Lung (tissue), 12 donors: Measurements from ENCODE around the gene ENO4. TPM values are rescaled to one million over a fixed set of nuclear protein-coding genes. Genes with fewer than 3 reads are reported as not detected.
A peak's percentile ranks its signal among the peaks of the same experiment; 100 is the strongest.

Experiments used
- ATAC-seq: fragments of 200-7000 bp; cut with Tn5 transposase; one replicate; pipeline ENCODE4 v1.9.1; 2020; ENCODE audit warnings: moderate number of reproducible peaks; ENCODE audit not compliant: insufficient read depth, low FRiP score
- DNase-seq, 3 donors: peaks; one replicate each; pipeline ENCODE4 v3.0.0-alpha.2; 2013 to 2017
- H3K27ac ChIP-seq, 2 donors: one replicate each; pipeline ENCODE4 v1.5.1; 2013; ENCODE audit warnings: mild to moderate bottlenecking in 2 of 2, moderate library complexity in 2 of 2, control low read depth in 1 of 2, inconsistent platforms in 1 of 2, low read depth in 1 of 2, low read length in 1 of 2
- H3K27me3 ChIP-seq, 3 donors: one replicate each; pipeline ENCODE4 v1.5.1; 2013; ENCODE audit warnings: low read length in 2 of 3; ENCODE audit not compliant: control insufficient read depth in 3 of 3, insufficient read depth in 3 of 3
- H3K36me3 ChIP-seq, 4 donors: one replicate each; pipeline ENCODE4 v1.5.1; 2013; ENCODE audit warnings: low read length in 4 of 4, mild to moderate bottlenecking in 1 of 4, moderate library complexity in 1 of 4; ENCODE audit not compliant: control insufficient read depth in 4 of 4, insufficient read depth in 4 of 4
- H3K4me1 ChIP-seq, 5 donors: one replicate each; pipeline ENCODE4 v1.5.1; 2013; ENCODE audit warnings: low read length in 5 of 5, mild to moderate bottlenecking in 2 of 5, moderate library complexity in 1 of 5; ENCODE audit not compliant: control insufficient read depth in 5 of 5, insufficient read depth in 5 of 5
- H3K4me3 ChIP-seq: one replicate; pipeline ENCODE4 v1.5.1; 2013; ENCODE audit warnings: mild to moderate bottlenecking, control low read depth, moderate library complexity
- H3K9ac ChIP-seq, 2 donors: one replicate each; pipeline ENCODE4 v1.5.1; 2013; ENCODE audit warnings: low read length in 2 of 2, control low read depth in 1 of 2; ENCODE audit not compliant: insufficient read depth in 1 of 2
- H3K9me3 ChIP-seq, 4 donors: one replicate each; pipeline ENCODE4 v1.5.1; 2013; ENCODE audit warnings: low read length in 3 of 4, mild to moderate bottlenecking in 1 of 4, moderate library complexity in 1 of 4; ENCODE audit not compliant: control insufficient read depth in 4 of 4, insufficient read depth in 3 of 4
- WGBS, 2 donors: extraction: QIAGEN DNeasy Blood & Tissue Kit; methylation state at CpG; one replicate each; pipeline ENCODE4 v1.1.7; 2013; 5-methylcytosine and 5-hydroxymethylcytosine counted together
- polyA plus RNA-seq, 2 donors: library from polyadenylated mRNA; stranded (reverse); fragments of 200-250 nt; gene quantifications; one replicate each; pipeline ENCODE4 v1.2.1, GENCODE V29; 2013
- total RNA-seq, 2 donors: library from RNA; depleted of rRNA in 1 of 2; stranded (reverse); fragments of >200 nt in 1 of 2; gene quantifications; one replicate each; pipeline ENCODE4 v1.2.1, GENCODE V29; 2014 to 2021
- TF ChIP-seq, protein P1 (sequence below): IDR thresholded peaks from 2 replicates; pipeline ENCODE4 v1.5.1; 2012; ENCODE audit warnings: mild to moderate bottlenecking; ENCODE audit errors: control extremely low read depth, extremely low read depth
- donor health status: control.
- donor health status: control.
- donor health status: Bipolar disorder and iron deficiency.
- donor health status: healthy.
- donor health status: DM: yes; HTN: yes; CAD: no.

ENO4 gene
- total and polyA plus RNA-seq, 4 donors, result 0.69 to 4.3 (median 2.0) TPM

DNA sequence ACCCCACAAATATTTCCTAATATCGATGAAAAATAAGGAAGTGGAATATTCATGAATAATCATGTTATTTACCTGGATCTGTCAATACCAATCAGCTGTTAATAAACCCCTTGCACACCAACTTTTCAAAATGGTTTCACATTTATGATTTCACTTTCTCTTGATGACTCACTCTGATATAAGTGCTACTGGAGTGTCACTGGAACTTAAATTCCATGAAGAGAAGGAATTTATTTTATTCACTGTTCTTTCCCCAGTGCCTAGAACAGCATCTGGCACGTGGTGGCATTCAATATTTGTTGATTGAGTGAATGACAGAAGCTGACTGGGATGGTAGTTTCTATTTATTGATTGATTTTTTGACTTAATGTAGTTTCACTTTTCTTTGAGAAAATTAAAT is 3.5 kb upstream of the ENO4 start:
- no peak overlapping the region for H3K4me3 ChIP-seq
- 46 to 70% methylated on average over 2 of the region's 2 CpGs for WGBS, 2 donors
- DNase-seq (no peak), ATAC-seq (no peak)
- H3K36me3 ChIP-seq, result no peaks in the 10 kb centered on the region
- H3K9me3 ChIP-seq, result no peaks in the 10 kb centered on the region
- H3K27me3 ChIP-seq, result peaks cover 0 to 4% (median 0%) of the 10 kb centered on the region in 3 donors
- H3K27ac ChIP-seq, result no peak overlapping the region
- no peak overlapping the region for H3K9ac ChIP-seq
- TF ChIP-seq, protein P1, sequence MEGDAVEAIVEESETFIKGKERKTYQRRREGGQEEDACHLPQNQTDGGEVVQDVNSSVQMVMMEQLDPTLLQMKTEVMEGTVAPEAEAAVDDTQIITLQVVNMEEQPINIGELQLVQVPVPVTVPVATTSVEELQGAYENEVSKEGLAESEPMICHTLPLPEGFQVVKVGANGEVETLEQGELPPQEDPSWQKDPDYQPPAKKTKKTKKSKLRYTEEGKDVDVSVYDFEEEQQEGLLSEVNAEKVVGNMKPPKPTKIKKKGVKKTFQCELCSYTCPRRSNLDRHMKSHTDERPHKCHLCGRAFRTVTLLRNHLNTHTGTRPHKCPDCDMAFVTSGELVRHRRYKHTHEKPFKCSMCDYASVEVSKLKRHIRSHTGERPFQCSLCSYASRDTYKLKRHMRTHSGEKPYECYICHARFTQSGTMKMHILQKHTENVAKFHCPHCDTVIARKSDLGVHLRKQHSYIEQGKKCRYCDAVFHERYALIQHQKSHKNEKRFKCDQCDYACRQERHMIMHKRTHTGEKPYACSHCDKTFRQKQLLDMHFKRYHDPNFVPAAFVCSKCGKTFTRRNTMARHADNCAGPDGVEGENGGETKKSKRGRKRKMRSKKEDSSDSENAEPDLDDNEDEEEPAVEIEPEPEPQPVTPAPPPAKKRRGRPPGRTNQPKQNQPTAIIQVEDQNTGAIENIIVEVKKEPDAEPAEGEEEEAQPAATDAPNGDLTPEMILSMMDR, result no peak
- peaks cover 0 to 16% (median 3%) of the 10 kb centered on the region in 5 donors for H3K4me1 ChIP-seq

DNA sequence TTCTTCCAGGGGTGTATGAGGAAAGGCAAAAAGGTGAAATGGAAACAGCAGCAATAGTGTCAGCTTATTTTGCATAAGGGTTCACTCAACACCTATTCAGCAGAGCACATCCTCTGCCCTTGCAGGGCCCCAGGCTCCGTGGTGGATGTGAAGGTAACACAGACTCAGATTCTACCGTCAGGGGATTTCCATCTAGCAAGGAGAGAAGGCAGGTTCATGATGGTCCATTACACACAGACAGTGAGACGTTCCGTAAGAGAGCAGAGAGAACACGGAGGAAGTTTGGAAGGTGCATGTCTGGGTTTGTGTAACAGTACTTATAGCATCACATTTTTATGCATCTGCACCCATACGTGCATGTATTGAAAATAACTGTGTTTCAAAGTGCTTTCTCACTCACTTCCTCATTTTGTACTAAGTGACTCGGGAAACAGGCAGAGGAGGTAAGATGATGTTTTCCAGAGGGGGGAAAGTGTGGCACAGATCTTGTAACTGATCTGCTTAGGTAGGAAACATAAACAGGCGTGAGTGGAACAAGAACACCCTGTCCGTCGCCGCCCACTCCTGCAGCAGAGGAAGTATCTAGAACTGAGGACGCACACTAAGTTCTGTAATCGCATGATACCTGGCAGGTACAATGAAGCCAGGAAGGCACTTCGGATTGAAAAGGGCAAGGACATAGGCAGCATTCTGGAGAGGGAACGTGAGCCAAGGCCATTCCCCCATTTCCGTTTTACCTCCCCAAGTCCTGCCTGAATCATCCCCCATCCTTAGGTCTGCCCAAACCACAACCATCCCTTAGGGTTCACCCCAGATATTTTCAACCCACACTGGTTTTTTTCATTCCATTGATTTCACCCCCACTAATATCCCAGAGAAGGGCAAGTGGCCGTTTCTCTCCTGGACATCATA is 1.0 kb upstream of the ENO4 start:
- H3K27ac ChIP-seq, result peak overlapping the region in 1 of 2 donors; percentile 35
- TF ChIP-seq, protein P1, result no peak
- ATAC-seq (no peak), DNase-seq (no peak)
- peak overlapping the region; percentile 11 for H3K4me3 ChIP-seq
- H3K36me3 ChIP-seq, result no peaks in the 10 kb centered on the region
- no peaks in the 10 kb centered on the region for H3K27me3 ChIP-seq
- H3K9me3 ChIP-seq, result no peaks in the 10 kb centered on the region
- 23 to 40% methylated on average over 17 of the region's 17 CpGs for WGBS, 2 donors
- H3K9ac ChIP-seq, result peak overlapping the region; percentile 43 to 78
- H3K4me1 ChIP-seq, result peaks cover 0 to 16% (median 3%) of the 10 kb centered on the region in 5 donors

DNA sequence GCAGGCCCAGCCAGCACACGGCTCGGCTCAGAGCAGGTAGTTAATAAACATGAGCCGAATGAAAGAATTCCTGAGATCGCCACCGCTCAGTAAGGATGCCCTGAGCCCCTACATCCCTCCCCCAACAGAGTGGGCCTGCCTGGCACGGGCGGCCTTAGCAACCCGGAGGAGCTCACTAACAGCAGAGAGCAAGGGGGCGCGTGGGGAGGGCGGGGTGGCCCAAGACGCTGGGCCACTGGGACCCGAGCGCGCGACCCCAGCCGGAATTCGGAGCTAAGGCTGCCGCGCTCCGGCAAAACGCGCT is 403 bp upstream of the ENO4 start:
- TF ChIP-seq, protein P1, result no peak
- H3K4me1 ChIP-seq, result peaks cover 0 to 16% (median 3%) of the 10 kb centered on the region in 5 donors
- DNase-seq (no peak), ATAC-seq (peak; percentile 8)
- H3K9ac ChIP-seq, result peak overlapping the region; percentile 43 to 78
- H3K27me3 ChIP-seq, result no peaks in the 10 kb centered on the region
- 0 to 2% methylated on average over 23 of the region's 23 CpGs for WGBS, 2 donors
- no peaks in the 10 kb centered on the region for H3K36me3 ChIP-seq
- no peaks in the 10 kb centered on the region for H3K9me3 ChIP-seq
- H3K27ac ChIP-seq, result peak overlapping the region in 1 of 2 donors; percentile 41
- peak overlapping the region; percentile 11 for H3K4me3 ChIP-seq
